Activated CD8-positive, alpha-beta T cell treated with anti-CD3 and anti-CD28 coated beads, Interleukin-2, amount 10 ng/mL, durations not matched to agents 7 days and 5 days (primary cell): ENCODE data around the gene KRT28. TPM values are rescaled to one million over a fixed set of nuclear protein-coding genes. Genes with fewer than 3 reads are reported as not detected.

ENCODE experiments used
- total RNA-seq, 2 experiments: library from RNA; stranded (reverse); gene quantifications; one replicate each; pipeline ENCODE4 v1.2.3, GENCODE V29; 2021

The KRT28 gene
- total RNA-seq, 2 experiments from 2014 or later = not detected

Other genes with a start within 250 kb of the KRT28 start
- 100 to 1,000 TPM; 171 to 173 TPM for gene CCR7, start 234.5 kb downstream of the KRT28 start, total RNA-seq
- 100 to 1,000 TPM; 104 to 110 TPM for gene SMARCE1, start 152.1 kb downstream of the KRT28 start, total RNA-seq
- gene KRT222, start 134.8 kb downstream of the KRT28 start, total RNA-seq = not detected
- not detected for gene KRT24, start 96.2 kb downstream of the KRT28 start, total RNA-seq
- not detected for gene KRT25, start 44.6 kb downstream of the KRT28 start, total RNA-seq
- gene KRT26, start 27.8 kb downstream of the KRT28 start, total RNA-seq = not detected
- gene KRT27, start 17.4 kb downstream of the KRT28 start, total RNA-seq = not detected
- gene KRT10, start 22.7 kb upstream of the KRT28 start, total RNA-seq = 10 to 100 TPM; 26.9 to 28.2 TPM
- not detected for gene KRT12, start 67.3 kb upstream of the KRT28 start, total RNA-seq
- not detected for gene KRT20, start 85.3 kb upstream of the KRT28 start, total RNA-seq
- gene KRT23, start 137.7 kb upstream of the KRT28 start, total RNA-seq = not detected
- gene KRT39, start 167.0 kb upstream of the KRT28 start, total RNA-seq = not detected
- not detected for gene KRT40, start 184.4 kb upstream of the KRT28 start, total RNA-seq
- gene KRTAP3-3, start 194.2 kb upstream of the KRT28 start, total RNA-seq = not detected
- not detected for gene KRTAP3-2, start 199.9 kb upstream of the KRT28 start, total RNA-seq
- not detected for gene KRTAP3-1, start 209.2 kb upstream of the KRT28 start, total RNA-seq
- gene KRTAP1-5, start 227.2 kb upstream of the KRT28 start, total RNA-seq = not detected
- gene KRTAP1-4, start 230.2 kb upstream of the KRT28 start, total RNA-seq = not detected
- not detected for gene KRTAP1-3, start 234.9 kb upstream of the KRT28 start, total RNA-seq
- not detected for gene KRTAP1-1, start 241.5 kb upstream of the KRT28 start, total RNA-seq
- gene KRTAP2-1, start 247.4 kb upstream of the KRT28 start, total RNA-seq = not detected